Uterus (tissue), 2 donors: ENCODE results near the gene PRRG4.

Source experiments
- CTCF ChIP-seq, 4 experiments: fragments of 200-600 bp in 2 of 4; fragments of 450-650 bp in 2 of 4; sonication (generic) in 2 of 4; IDR thresholded peaks; one replicate each; pipeline ENCODE4 v1.5.1; 2016 to 2019; ENCODE audit warnings: antibody characterized with exemption in 4 of 4, mild to moderate bottlenecking in 2 of 4, moderate library complexity in 1 of 4
- POLR2A ChIP-seq, 2 donors: fragments of 450-650 bp; IDR thresholded peaks; one replicate each; pipeline ENCODE4 v1.6.1; 2016; ENCODE audit warnings: antibody characterized with exemption in 2 of 2, mild to moderate bottlenecking in 1 of 2, moderate library complexity in 1 of 2

- no peak for TF ChIP-seq POLR2A (IDR thresholded peaks at IDR 0.05)
- no peak for TF ChIP-seq CTCF (IDR thresholded peaks at IDR 0.05)
Observed at GRCh38 chr11:32885556-32885955, 55.8 kb downstream of the PRRG4 start.
